ENCODE results near the gene BAAT.

BAAT gene

GRCh38 chr9:101397746-101398067 lies 12.9 kb upstream of the BAAT start:
- Histone ChIP-seq H3K36me3 (ENCODE audit: control insufficient read depth, insufficient read depth, low read length) (peaks cover 7% of the 10 kb centered on the region), H3K4me1 (ENCODE audit: control insufficient read depth, insufficient read depth, low read length) (peaks cover 3% of the 10 kb centered on the region), H3K27me3 (ENCODE audit: control insufficient read depth, insufficient read depth, low read length) (no peaks in the 10 kb centered on the region), H3K4me3 (ENCODE audit: low read depth, low read length) (peak overlapping the region; percentile 99), H3K9ac (ENCODE audit: low read depth, low read length) (peak overlapping the region; percentile 93), H3K9me3 (ENCODE audit: control insufficient read depth, insufficient read depth, low read length) (no peaks in the 10 kb centered on the region)

- Histone ChIP-seq H3K4me1 (ENCODE audit: control insufficient read depth, insufficient read depth, low read length) (peaks cover 3% of the 10 kb centered on the region), H3K4me3 (ENCODE audit: low read depth, low read length) (no peak overlapping the region), H3K27me3 (ENCODE audit: control insufficient read depth, insufficient read depth, low read length) (no peaks in the 10 kb centered on the region), H3K9ac (ENCODE audit: low read depth, low read length) (no peak overlapping the region), H3K9me3 (ENCODE audit: control insufficient read depth, insufficient read depth, low read length) (no peaks in the 10 kb centered on the region), H3K36me3 (ENCODE audit: control insufficient read depth, insufficient read depth, low read length) (no peaks in the 10 kb centered on the region)
Measured at GRCh38 chr9:101394687-101395086, 9.9 kb upstream of the BAAT start.

- Histone ChIP-seq H3K36me3 (ENCODE audit: control insufficient read depth, insufficient read depth, low read length) (peaks cover 3% of the 10 kb centered on the region), H3K4me1 (ENCODE audit: control insufficient read depth, insufficient read depth, low read length) (no peaks in the 10 kb centered on the region)
Measured at GRCh38 chr9:101393135-101393534, 8.3 kb upstream of the BAAT start.

GRCh38 chr9:101388507-101388993 lies 3.7 kb upstream of the BAAT start:
- Histone ChIP-seq H3K27me3 (ENCODE audit: control insufficient read depth, insufficient read depth, low read length) (no peaks in the 10 kb centered on the region), H3K4me3 (ENCODE audit: low read depth, low read length) (no peak overlapping the region), H3K4me1 (ENCODE audit: control insufficient read depth, insufficient read depth, low read length) (peaks cover 2% of the 10 kb centered on the region), H3K36me3 (ENCODE audit: control insufficient read depth, insufficient read depth, low read length) (peaks cover 3% of the 10 kb centered on the region), H3K9me3 (ENCODE audit: control insufficient read depth, insufficient read depth, low read length) (no peaks in the 10 kb centered on the region), H3K9ac (ENCODE audit: low read depth, low read length) (no peak overlapping the region)

More at GRCh38 chr9:101393135-101393534, 8.3 kb upstream of the BAAT start:
- H3K4me3 ChIP-seq (ENCODE audit: low read depth, low read length), result no peak overlapping the region
- no peak overlapping the region for H3K9ac ChIP-seq (ENCODE audit: low read depth, low read length)
- H3K9me3 ChIP-seq (ENCODE audit: control insufficient read depth, insufficient read depth, low read length), result no peaks in the 10 kb centered on the region
- no peaks in the 10 kb centered on the region for H3K27me3 ChIP-seq (ENCODE audit: control insufficient read depth, insufficient read depth, low read length)

- H3K36me3 ChIP-seq (ENCODE audit: control insufficient read depth, insufficient read depth, low read length), result peaks cover 3% of the 10 kb centered on the region
- no peak overlapping the region for H3K4me3 ChIP-seq (ENCODE audit: low read depth, low read length)
- H3K9me3 ChIP-seq (ENCODE audit: control insufficient read depth, insufficient read depth, low read length), result no peaks in the 10 kb centered on the region
- H3K9ac ChIP-seq (ENCODE audit: low read depth, low read length), result no peak overlapping the region
- no peaks in the 10 kb centered on the region for H3K27me3 ChIP-seq (ENCODE audit: control insufficient read depth, insufficient read depth, low read length)
- H3K4me1 ChIP-seq (ENCODE audit: control insufficient read depth, insufficient read depth, low read length), result peaks cover 5% of the 10 kb centered on the region
Measured at GRCh38 chr9:101387871-101388506, 3.2 kb upstream of the BAAT start.

GRCh38 chr9:101383361-101383760 lies 1.4 kb downstream of the BAAT start:
- H3K9me3 ChIP-seq (ENCODE audit: control insufficient read depth, insufficient read depth, low read length), result no peaks in the 10 kb centered on the region
- no peak overlapping the region for H3K9ac ChIP-seq (ENCODE audit: low read depth, low read length)
- no peak overlapping the region for H3K4me3 ChIP-seq (ENCODE audit: low read depth, low read length)
- H3K4me1 ChIP-seq (ENCODE audit: control insufficient read depth, insufficient read depth, low read length), result peaks cover 5% of the 10 kb centered on the region
- no peaks in the 10 kb centered on the region for H3K36me3 ChIP-seq (ENCODE audit: control insufficient read depth, insufficient read depth, low read length)
- H3K27me3 ChIP-seq (ENCODE audit: control insufficient read depth, insufficient read depth, low read length), result no peaks in the 10 kb centered on the region

- no peaks in the 10 kb centered on the region for H3K27me3 ChIP-seq (ENCODE audit: control insufficient read depth, insufficient read depth, low read length)
- H3K4me3 ChIP-seq (ENCODE audit: low read depth, low read length), result no peak overlapping the region
- H3K9ac ChIP-seq (ENCODE audit: low read depth, low read length), result no peak overlapping the region
- H3K9me3 ChIP-seq (ENCODE audit: control insufficient read depth, insufficient read depth, low read length), result no peaks in the 10 kb centered on the region
- peaks cover 5% of the 10 kb centered on the region for H3K4me1 ChIP-seq (ENCODE audit: control insufficient read depth, insufficient read depth, low read length)
- H3K36me3 ChIP-seq (ENCODE audit: control insufficient read depth, insufficient read depth, low read length), result no peaks in the 10 kb centered on the region
Measured at GRCh38 chr9:101381833-101382342, 2.9 kb downstream of the BAAT start.

- Histone ChIP-seq H3K9me3 (ENCODE audit: control insufficient read depth, insufficient read depth, low read length) (no peaks in the 10 kb centered on the region), H3K36me3 (ENCODE audit: control insufficient read depth, insufficient read depth, low read length) (no peaks in the 10 kb centered on the region), H3K4me3 (ENCODE audit: low read depth, low read length) (no peak overlapping the region), H3K4me1 (ENCODE audit: control insufficient read depth, insufficient read depth, low read length) (peaks cover 5% of the 10 kb centered on the region), H3K9ac (ENCODE audit: low read depth, low read length) (no peak overlapping the region), H3K27me3 (ENCODE audit: control insufficient read depth, insufficient read depth, low read length) (no peaks in the 10 kb centered on the region)
Measured at GRCh38 chr9:101381118-101381517, 3.7 kb downstream of the BAAT start.

GRCh38 chr9:101380295-101380694 lies 4.5 kb downstream of the BAAT start:
- peaks cover 5% of the 10 kb centered on the region for H3K4me1 ChIP-seq (ENCODE audit: control insufficient read depth, insufficient read depth, low read length)
- no peaks in the 10 kb centered on the region for H3K27me3 ChIP-seq (ENCODE audit: control insufficient read depth, insufficient read depth, low read length)
- H3K36me3 ChIP-seq (ENCODE audit: control insufficient read depth, insufficient read depth, low read length), result no peaks in the 10 kb centered on the region
- H3K9me3 ChIP-seq (ENCODE audit: control insufficient read depth, insufficient read depth, low read length), result no peaks in the 10 kb centered on the region
- no peak overlapping the region for H3K9ac ChIP-seq (ENCODE audit: low read depth, low read length)
- no peak overlapping the region for H3K4me3 ChIP-seq (ENCODE audit: low read depth, low read length)

- no peaks in the 10 kb centered on the region for H3K4me1 ChIP-seq (ENCODE audit: control insufficient read depth, insufficient read depth, low read length)
- H3K36me3 ChIP-seq (ENCODE audit: control insufficient read depth, insufficient read depth, low read length), result no peaks in the 10 kb centered on the region
- no peak overlapping the region for H3K4me3 ChIP-seq (ENCODE audit: low read depth, low read length)
Measured at GRCh38 chr9:101376111-101376848, 8.5 kb downstream of the BAAT start.

GRCh38 chr9:101375546-101375945 lies 9.3 kb downstream of the BAAT start:
- H3K4me1 ChIP-seq (ENCODE audit: control insufficient read depth, insufficient read depth, low read length), result no peaks in the 10 kb centered on the region
- H3K36me3 ChIP-seq (ENCODE audit: control insufficient read depth, insufficient read depth, low read length), result no peaks in the 10 kb centered on the region
- no peaks in the 10 kb centered on the region for H3K9me3 ChIP-seq (ENCODE audit: control insufficient read depth, insufficient read depth, low read length)
- no peak overlapping the region for H3K9ac ChIP-seq (ENCODE audit: low read depth, low read length)
- no peak overlapping the region for H3K4me3 ChIP-seq (ENCODE audit: low read depth, low read length)
- no peaks in the 10 kb centered on the region for H3K27me3 ChIP-seq (ENCODE audit: control insufficient read depth, insufficient read depth, low read length)

More at GRCh38 chr9:101376111-101376848, 8.5 kb downstream of the BAAT start:
- Histone ChIP-seq H3K9ac (ENCODE audit: low read depth, low read length) (no peak overlapping the region), H3K27me3 (ENCODE audit: control insufficient read depth, insufficient read depth, low read length) (no peaks in the 10 kb centered on the region), H3K9me3 (ENCODE audit: control insufficient read depth, insufficient read depth, low read length) (no peaks in the 10 kb centered on the region)

Data from iPS-15b (cell line).